A673 (cell line): ENCODE results near the gene REEP6.

Experiments
- EZH2 ChIP-seq: fragments of 200-600 bp; sonication (generic); IDR thresholded peaks from 2 replicates; pipeline ENCODE4 v1.6.1; 2017; ENCODE audit warnings: borderline replicate concordance, low read depth, mild to moderate bottlenecking, mixed read lengths, antibody characterized with exemption, low read length; ENCODE audit not compliant: poor library complexity, severe bottlenecking
- TF ChIP-seq, protein P1 (sequence below): fragments of 300-800, 200-600 bp; sonication (generic); conservative IDR thresholded peaks from 2 replicates; pipeline ENCODE4 v1.5.1; 2017; ENCODE audit warnings: low read depth, mild to moderate bottlenecking, antibody characterized with exemption, low read length, moderate library complexity, mixed read lengths

- peak; percentile 58 for TF ChIP-seq EZH2
- TF ChIP-seq, protein P1, sequence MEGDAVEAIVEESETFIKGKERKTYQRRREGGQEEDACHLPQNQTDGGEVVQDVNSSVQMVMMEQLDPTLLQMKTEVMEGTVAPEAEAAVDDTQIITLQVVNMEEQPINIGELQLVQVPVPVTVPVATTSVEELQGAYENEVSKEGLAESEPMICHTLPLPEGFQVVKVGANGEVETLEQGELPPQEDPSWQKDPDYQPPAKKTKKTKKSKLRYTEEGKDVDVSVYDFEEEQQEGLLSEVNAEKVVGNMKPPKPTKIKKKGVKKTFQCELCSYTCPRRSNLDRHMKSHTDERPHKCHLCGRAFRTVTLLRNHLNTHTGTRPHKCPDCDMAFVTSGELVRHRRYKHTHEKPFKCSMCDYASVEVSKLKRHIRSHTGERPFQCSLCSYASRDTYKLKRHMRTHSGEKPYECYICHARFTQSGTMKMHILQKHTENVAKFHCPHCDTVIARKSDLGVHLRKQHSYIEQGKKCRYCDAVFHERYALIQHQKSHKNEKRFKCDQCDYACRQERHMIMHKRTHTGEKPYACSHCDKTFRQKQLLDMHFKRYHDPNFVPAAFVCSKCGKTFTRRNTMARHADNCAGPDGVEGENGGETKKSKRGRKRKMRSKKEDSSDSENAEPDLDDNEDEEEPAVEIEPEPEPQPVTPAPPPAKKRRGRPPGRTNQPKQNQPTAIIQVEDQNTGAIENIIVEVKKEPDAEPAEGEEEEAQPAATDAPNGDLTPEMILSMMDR: no peak
Measured at GRCh38 chr19:1524287-1524971, 33.4 kb downstream of the REEP6 start.
